Effector CD8-positive, alpha-beta T cell (primary cell): ENCODE results near the gene UBQLN3.

Experiments
- DNase-seq: peaks from one replicate; lab custom pipeline; 2025; lab: John Stamatoyannopoulos, UW
- total RNA-seq, 4 experiments: gene quantifications; one replicate each; lab custom pipeline; 2026; lab: John Stamatoyannopoulos, UW

Gene UBQLN3
- total RNA-seq: 0 reads per million in 4 experiments

DNA sequence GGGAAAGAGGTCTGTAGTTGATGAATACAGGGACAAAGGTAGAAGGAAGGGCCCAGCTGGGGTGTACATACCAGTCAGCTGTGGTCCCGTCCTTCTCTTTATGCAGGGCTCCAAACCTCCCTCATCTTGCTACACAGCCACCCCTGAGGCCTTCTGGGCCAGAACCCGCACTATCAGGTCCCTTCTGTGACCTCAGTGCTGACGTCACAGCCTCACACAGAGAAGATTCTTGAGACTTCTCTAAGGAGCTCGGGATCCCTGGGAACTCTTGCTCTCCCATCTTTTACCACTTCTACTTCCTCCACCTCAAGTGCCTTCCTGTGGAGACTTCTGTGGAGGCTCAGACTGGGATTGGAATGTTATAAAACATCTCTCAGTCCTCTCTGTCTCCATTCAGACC is at the start of gene UBQLN3:
UBQLN3 (minus strand) TSS at position 155 of the 400 bp plus-strand sequence. CDS start 399 bp downstream, outside the sequence.
- no peak for DNase-seq

GRCh38 chr11:5557751-5558150 is 48.0 kb upstream of the UBQLN3 start:
- DNase-seq: no peak

- DNase-seq: no peak
Measured at GRCh38 chr11:5556596-5557188, 46.9 kb upstream of the UBQLN3 start.

DNA sequence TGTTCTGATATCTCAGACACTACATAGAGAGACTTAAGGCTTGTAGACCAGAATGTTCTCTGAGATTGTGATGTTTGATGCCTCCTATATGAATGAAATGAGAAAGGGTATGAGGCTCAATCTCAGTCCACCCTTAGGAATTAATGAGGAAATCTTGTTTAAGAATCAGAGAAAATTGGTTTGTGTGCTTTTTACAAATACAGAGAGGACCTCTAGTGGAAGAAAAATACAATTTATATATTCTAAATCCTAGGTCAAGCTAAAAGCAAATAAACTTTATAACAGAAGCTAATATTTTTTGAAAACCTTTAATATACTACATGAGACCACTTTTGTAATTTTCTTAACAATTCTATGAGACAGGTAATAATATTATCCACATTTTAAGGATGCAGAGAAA is 43.6 kb upstream of the UBQLN3 start:
- no peak for DNase-seq

DNA sequence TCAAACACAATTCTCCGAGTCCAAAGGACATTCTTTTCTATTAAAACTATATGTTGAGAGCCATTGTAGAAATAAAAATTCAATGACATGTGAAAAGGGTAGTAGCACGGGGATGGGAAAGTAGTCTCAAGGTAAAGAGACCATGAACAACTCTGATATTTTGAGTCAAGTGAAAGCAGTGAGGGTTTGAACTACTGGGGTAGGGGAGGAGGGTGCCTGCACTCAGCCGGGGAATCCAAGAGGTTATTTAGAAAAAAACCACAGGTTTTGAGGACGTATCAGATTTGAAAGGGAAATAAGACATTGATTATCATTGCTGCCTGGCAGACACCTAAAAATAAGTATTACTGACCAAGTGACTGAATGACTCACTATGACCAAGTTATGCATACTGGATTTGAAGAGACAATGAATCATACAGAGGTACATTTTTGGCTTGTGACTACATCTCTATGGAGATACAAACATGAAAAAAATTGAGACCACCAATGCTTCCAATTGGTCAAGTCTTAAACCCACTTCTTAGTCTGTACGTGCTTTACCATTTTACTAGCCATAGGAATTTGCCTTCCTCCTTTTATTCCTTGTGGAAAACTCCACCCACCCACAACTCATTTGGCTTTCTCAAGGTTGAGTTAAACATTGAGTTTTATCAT is 40.8 kb upstream of the UBQLN3 start:
- no peak for DNase-seq

DNA sequence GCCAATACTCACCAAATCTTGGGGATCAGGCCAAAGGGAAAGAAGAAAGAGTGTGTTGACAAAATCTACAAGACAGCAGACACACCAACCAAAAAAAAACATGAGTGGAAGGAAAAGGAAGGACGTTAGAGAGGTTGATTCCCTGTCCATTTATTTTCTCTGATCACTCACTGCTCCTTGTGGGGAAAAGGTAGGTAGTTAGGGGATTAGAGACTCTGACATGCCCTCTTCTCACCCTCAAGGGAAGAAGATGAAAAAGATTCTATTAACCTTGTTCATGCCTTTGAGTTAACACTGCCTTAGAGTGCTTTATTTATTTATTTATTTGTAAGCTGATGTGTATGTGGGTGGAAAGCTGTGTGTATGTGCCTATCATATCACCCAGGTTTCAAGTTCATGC is 38.7 kb upstream of the UBQLN3 start, which contains the start of gene OR52H1:
OR52H1 (minus strand) TSS at position 101 of the 400 bp plus-strand sequence. CDS start 3,035 bp downstream, outside the sequence.
- DNase-seq: no peak

- no peak for DNase-seq
Measured at GRCh38 chr11:5547982-5548381, 38.2 kb upstream of the UBQLN3 start.

- DNase-seq: no peak
Measured at GRCh38 chr11:5546457-5546856, 36.7 kb upstream of the UBQLN3 start.

DNA sequence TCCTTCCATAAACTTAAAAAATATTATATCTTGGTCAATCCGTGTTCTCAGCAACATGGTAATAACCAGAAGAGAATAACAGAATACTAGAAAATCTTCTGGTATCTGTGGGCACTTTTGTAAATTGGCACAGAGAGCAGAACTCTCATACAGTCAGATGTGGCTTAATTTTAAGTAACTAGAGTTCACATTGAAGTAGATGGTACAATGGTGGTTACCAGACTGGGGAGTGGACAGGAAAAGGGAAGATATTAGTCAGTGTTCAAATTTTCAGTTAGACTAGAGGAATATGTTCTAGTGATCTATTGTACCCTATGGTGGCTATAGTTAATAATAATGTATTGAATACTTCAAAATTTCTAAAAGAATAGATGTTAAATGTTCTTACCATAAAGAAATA is 31.7 kb upstream of the UBQLN3 start:
- DNase-seq: no peak

- DNase-seq: no peak
Measured at GRCh38 chr11:5536482-5536881, 26.7 kb upstream of the UBQLN3 start.

DNA sequence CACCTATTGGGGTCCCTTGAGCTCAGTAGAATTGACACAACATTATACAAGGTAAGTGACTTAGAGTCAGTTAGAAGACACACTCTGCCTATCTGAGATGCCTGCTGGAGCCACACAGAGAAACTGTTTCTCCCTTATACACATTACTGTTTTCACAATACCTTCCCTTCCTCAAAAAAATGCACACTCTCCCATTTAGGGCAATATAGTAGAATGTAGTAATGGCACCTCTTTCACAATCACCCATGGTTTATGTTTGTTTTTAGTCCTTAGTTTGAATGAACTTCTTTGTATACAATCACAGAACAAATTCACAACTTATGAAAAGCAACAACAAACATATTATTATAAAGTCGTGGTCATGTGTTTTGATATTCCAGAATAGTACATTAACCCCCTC is 24.3 kb upstream of the UBQLN3 start:
- no peak for DNase-seq

DNA sequence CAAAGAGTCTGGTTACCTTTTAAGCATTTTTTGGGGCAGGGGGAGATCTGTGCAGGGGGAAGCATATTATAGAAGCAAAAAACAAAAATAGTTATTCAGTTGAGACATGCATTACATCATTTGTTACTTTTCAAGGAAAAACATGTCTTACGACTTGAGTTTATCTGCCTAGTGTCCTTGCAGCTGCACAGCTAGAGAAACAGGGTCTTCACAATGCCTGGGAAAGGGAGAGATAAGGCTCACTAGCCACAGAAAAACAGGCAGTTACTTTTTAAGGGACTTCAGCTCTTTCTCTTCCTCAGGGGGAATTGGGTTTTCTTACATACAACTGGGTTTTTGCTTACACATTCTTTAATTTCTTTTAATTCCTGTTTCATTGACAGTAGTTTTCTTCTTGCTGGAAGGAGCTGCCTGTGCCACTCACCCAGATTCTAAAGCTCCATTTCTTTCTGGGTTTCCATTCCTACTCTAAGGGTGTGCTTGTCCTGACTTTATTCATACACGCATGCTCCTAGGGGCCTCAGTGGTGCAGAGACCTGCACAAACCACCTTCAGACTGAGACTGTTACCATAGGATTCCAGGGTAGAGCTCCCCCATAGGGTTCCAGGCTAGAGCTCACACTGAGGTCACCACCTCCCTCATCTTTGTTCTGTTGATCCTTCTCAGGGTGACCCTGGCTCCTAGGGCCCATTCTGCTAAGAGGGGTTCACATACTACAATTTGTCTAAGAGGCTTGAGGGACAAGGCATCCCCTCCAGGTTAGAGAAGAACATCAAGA is 21.5 kb upstream of the UBQLN3 start:
- no peak for DNase-seq

DNA sequence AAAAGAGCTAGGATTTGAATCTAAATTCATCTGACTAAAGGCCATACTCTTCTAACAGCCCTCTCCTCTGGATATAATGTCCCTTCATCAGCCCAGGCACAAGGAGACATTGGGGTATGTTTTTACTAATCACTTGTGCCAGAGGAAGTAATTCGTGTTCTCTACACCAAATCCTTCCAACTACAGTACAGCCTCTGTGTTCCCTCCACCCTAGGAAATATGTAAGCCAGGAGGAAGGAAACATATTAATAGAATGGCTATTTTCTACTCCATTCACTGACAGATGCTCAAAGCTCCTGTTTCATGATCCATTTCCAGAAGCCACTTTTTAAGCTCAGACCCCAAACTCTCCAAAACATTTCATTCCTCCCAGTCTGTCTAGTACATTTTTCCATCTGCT is 18.7 kb upstream of the UBQLN3 start:
- no peak for DNase-seq

DNA sequence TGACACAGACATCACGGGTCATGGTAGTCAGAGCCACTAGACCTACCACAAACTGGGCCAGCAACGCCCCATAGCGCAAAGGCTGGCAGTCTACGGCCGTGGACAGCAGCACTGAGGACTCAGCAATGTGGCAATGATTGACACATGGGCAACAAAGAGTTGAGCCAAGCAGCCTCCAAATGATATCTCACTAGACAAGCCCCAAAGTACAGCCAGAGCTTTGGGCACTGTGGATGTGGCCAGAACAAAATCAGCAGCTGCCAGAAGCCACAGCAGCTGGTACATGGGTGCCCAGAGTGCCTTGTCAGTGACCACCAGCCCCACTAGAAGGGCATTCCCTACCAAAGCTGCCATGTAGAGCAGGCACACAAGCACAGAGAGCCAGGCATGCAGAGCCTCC is 18.0 kb upstream of the UBQLN3 start:
- no peak for DNase-seq

GRCh38 chr11:5524756-5525155 is 15.0 kb upstream of the UBQLN3 start:
- no peak for DNase-seq

DNA sequence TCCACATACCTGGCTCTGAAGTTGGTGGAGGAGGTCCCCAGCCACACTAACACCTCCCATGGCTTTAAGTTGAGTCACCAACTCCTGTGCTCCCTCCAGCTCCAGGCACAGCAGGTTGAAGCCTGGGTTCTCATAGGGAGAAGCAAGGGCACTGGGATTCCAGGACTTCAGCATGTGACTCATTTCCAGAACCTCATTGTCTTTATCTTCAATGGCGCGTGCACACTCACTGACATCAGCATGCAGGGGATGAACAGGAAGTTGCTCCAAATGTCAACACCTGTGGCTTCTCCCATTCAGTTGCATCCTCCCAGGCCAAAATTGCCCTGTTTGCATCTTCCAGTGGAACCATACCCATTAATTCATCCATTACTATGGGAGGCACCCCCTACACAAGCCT is 12.6 kb upstream of the UBQLN3 start:
- no peak for DNase-seq

DNA sequence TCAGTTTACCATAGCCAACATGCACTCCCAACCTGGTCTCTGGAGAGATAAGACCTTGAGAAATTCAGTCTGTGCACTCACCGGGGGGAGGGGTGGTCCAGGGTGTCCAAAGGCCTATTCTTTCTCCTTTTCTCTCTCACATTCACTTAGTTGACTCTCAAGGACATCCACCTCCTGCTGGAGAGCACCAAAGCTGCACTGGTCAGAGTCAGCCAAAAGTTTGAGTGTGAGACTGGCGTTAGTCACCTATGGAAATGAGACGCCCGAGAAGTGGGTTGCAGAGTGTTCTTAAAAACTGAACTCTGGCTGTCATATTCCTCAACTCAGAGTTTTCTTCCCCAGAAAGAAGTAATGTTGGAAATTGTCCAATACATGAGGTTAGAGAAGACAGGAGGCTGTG is 11.8 kb upstream of the UBQLN3 start:
- DNase-seq: no peak

DNA sequence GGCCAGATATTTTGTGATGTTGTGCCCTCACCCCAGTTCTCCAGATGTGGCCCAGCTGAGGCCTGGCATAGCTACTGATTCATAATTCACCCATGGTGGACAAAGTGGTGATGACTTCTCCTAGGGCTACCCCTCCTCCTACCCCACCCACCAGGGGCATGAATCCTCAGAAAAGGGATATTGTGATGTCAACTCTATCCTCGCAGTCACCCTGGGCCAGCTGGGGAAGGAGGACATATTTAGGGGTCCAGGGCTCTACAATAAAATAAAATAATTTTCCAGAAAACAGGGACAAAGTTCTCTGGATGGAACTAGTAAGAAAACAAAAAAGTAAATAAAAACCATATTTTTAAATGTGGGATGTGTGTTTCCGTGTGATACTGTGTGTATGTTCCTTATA is 6.8 kb upstream of the UBQLN3 start, which contains the start of gene UBQLNL:
UBQLNL (minus strand) TSS at position 101 of the 400 bp plus-strand sequence. CDS start 258 bp downstream, outside the sequence.
- no peak for DNase-seq

GRCh38 chr11:5514841-5515240 is 5.1 kb upstream of the UBQLN3 start:
- DNase-seq: no peak

DNA sequence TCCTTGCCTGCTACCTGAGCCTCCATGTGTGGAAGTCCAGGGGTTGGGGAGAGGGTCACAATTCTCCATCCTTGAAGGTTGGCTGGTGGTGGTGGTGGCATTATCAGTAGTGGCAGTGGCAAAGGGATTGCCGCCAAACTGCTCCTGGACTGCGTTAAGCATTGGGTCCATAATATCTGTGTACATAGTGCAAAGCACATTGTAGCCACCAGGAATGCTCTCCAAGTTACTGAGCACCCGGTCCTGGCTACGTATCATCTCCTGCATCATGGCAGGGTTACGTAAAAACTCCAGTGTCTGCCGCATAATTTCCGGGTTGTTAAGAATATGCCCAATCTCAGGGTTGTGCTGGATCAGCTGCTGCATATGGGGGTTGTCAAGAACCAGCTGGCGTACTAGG is 1.2 kb downstream of the UBQLN3 start:
- no peak for DNase-seq

DNA sequence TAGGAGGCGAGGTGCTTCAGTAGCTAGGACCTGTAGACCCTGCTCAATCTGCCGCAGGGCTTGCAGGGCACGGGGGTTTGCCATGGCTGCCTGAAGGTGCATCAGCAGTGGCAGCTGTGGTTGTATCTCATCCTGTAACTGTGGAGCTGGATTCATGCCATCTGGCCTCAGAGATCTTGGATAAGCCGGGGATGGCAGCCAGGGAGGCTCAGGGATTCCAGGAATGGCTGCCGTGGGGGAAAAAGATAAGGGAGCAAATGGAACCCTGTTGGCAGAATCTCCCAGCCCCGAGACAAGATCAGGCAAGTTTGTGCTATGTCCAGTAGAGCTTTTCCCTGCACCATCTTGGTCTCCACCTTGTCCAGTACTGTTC is 1.8 kb downstream of the UBQLN3 start:
- DNase-seq: no peak

- DNase-seq: no peak
Measured at GRCh38 chr11:5507177-5507932, 2.4 kb downstream of the UBQLN3 start.
